GM19239 (cell line): ENCODE results near the gene ACAD10.
"Not testable (repeated sequence)": the region's sequence is repeated elsewhere in the genome, so short reads cannot be mapped to it uniquely, and the experiment has no call there.

Experiments used
- DNase-seq: peaks from one replicate; pipeline ENCODE4 v3.0.0; 2011; ENCODE audit warnings: low spot score; ENCODE audit not compliant: insufficient read length
- FAIRE-seq: peaks from 2 replicates; lab custom pipeline; 2011; peaks lifted over from hg19 to GRCh38; lab: Jason Lieb, UNC

The ACAD10 gene

GRCh38 chr12:111747333-111747732, 61.5 kb downstream of the ACAD10 start:
- DNase-seq (no peak), FAIRE-seq (no peak)

GRCh38 chr12:111748151-111748672, 62.4 kb downstream of the ACAD10 start:
- DNase-seq: no peak
- no peak for FAIRE-seq

- DNase-seq (no peak), FAIRE-seq (no peak)
Measured at GRCh38 chr12:111748867-111749266, 63.0 kb downstream of the ACAD10 start.

DNA sequence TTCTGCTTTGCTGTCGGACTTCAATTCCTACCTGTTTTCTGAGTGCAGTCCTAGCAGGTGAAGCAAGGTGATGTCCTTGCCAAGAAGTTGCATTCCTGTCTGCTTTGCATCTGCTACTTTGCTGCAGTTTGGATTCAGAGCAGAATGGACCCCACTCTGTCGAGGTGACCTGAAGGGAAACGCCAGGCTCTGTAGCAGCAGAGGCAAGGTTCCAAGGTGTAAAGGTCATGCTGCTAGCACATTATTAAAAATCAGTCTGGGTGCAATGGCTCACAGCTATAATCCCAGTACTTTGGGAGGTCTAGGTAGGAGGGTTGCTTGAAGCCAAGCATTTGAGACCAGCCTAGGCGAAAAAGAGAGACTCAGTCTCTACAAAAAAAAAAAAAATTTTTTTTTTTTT, 63.5 kb downstream of the ACAD10 start:
- no peak for DNase-seq
- no peak for FAIRE-seq

- FAIRE-seq (peak; percentile 4), DNase-seq (peak; percentile 52)
Measured at GRCh38 chr12:111753144-111753881, 67.5 kb downstream of the ACAD10 start.

GRCh38 chr12:111754671-111755070, 68.8 kb downstream of the ACAD10 start:
- DNase-seq: no peak
- no peak for FAIRE-seq

GRCh38 chr12:111756196-111756595, 70.3 kb downstream of the ACAD10 start:
- DNase-seq (no peak), FAIRE-seq (no peak)

GRCh38 chr12:111756681-111757080, 70.8 kb downstream of the ACAD10 start:
- FAIRE-seq (no peak), DNase-seq (no peak)

- peak; percentile 94 for FAIRE-seq
- peak; percentile 52 for DNase-seq
Measured at GRCh38 chr12:111757361-111758119, 71.7 kb downstream of the ACAD10 start.

DNA sequence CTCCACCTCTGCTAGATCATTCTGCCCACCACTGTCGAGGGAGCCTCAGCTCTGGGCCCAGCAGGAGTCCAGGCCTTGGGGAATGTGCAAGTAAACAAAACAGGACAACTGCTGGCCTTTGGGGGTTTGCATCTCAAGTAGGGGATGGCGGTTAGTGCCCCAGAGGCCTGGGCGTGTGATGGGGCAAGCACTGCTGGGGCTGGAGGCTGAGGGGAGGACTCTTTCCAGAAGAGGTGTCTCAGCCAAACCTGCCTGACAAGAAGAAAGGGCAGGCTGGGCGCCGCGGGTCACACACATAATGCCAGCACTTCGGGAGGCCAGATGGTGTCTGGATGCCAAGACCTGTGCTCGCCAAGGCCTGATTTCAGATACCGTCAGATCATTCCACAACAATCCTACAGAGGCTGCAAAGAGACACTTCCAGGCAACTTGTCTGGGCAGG, 72.3 kb downstream of the ACAD10 start:
- DNase-seq (no peak), FAIRE-seq (no peak)

DNA sequence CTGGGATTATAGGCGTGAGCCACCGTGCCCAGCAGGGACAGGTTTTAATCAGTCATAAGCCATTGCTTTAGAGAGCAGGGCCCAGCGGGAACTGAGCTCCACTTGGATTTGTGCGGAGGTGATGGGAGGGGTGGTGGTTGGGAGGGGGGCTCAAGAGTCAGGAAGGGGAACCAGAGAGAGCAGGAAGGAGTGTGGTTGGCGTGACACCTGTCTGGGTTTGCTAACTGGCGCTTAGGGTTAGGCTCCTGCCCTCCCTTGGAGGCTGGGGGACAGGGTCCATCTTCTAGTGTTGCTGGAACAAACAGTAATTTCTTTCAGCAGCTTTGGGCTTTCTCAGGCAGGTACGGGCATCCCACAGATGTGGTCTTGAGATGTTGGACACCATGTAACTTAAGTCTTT, 73.4 kb downstream of the ACAD10 start:
- FAIRE-seq (no peak), DNase-seq (no peak)

GRCh38 chr12:111759991-111760390, 74.1 kb downstream of the ACAD10 start:
- FAIRE-seq: no peak
- DNase-seq: no peak

GRCh38 chr12:111761099-111761498, 75.2 kb downstream of the ACAD10 start:
- DNase-seq (no peak), FAIRE-seq (peak; percentile 80)

DNA sequence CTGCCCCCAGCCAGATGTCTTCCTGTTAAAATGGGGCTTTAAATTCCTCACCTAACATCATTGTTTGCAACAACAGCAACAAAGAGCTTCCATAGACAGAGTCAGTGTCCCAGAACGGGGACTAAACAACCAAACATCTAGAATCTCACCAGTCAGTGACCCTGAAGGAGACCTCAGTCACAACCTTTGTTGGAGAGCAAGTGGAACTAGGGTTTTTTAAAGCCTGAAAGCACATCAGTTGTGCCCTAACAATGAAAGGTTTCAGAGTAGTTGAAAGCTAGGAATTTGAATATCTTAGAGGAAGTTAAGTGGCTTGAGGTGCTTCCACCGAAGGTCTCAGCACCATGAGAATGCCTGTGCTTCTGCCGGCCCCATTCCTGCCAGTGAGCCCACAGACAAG, 75.9 kb downstream of the ACAD10 start:
- FAIRE-seq (peak; percentile 95), DNase-seq (no peak)

- FAIRE-seq: not testable (repeated sequence)
Measured at GRCh38 chr12:111763552-111763951, 77.7 kb downstream of the ACAD10 start.

DNA sequence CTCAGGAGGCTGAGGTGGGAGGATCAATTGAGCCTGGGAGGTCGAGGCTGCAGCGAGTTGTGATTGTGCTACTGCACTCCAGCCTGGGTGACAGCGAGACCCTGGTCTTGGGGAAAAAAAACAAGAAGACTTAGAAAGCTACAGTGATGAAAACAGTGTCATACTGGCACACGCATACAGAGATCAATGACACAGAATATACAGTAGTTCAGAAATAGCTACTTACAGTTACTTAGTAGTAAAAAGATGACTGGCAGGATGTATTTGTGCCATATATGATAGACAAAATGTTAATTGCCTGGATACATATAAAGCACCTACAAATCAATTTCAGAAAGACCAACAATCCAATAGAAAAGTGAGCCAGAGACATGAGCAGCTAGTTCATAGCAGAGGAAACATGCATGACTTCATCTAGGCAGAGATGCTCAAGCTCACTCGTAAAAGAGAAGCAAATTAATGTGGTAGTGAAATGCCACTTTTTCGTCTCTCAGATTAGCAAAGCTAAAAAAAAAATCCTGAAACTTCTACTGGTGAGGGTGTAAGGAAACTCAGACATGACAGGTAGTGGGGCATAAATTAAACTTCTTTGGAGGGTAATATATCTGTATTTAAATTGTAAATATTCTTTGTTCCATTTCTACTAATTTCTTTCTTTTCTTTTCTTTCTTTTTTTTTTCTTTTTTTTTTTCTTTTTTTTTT, 78.4 kb downstream of the ACAD10 start:
- DNase-seq (no peak), FAIRE-seq (peak; percentile 88)

More at GRCh38 chr12:111763552-111763951, 77.7 kb downstream of the ACAD10 start:
- not testable (repeated sequence) for DNase-seq

- FAIRE-seq: no peak
- no peak for DNase-seq
Measured at GRCh38 chr12:111766608-111767361, 80.9 kb downstream of the ACAD10 start, which contains the start of gene ALDH2. TSS of gene ALDH2 (plus strand) at chr12:111766933. CDS start at chr12:111766983, 50 bp downstream.

DNA sequence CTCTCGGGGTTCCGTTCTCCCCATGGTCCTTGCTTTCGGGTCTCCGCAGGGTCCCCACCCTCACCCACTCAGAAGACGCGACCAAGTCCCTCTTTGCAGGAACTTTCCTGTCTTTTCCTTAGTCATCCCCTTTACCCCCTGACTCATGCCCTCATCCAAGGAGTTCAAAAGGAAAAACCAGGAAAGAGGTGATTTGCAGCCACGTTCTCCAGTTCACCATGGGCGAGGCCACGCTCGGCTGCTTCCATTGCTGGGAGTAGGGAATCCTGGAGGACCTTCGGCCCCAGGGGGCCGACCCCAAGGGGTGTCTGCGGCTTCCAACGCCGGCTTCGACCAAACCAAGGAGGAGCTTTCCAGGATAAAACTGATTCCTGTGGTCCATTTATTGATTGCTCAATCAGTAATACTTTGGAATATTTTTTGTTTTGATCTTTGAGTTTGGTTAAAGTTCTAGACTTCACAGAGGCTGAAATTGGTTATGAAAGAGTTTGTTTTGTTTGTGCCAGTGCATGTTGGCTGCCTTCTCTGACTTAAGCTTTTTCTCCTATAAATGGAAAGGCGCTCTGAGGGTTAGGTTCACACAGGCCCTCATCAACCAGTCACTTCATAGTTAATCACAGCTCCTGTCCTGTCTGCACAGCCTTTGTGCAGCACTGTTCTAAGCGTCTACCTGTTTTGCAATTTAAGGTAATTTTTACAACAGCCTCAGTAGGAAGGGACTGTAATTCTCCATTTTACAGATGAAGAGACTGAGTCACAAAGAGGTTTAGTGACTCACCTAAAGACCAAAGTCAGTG, 81.7 kb downstream of the ACAD10 start:
- FAIRE-seq (no peak), DNase-seq (no peak)
